ENCODE results near the gene AGBL1.

The AGBL1 gene

DNA sequence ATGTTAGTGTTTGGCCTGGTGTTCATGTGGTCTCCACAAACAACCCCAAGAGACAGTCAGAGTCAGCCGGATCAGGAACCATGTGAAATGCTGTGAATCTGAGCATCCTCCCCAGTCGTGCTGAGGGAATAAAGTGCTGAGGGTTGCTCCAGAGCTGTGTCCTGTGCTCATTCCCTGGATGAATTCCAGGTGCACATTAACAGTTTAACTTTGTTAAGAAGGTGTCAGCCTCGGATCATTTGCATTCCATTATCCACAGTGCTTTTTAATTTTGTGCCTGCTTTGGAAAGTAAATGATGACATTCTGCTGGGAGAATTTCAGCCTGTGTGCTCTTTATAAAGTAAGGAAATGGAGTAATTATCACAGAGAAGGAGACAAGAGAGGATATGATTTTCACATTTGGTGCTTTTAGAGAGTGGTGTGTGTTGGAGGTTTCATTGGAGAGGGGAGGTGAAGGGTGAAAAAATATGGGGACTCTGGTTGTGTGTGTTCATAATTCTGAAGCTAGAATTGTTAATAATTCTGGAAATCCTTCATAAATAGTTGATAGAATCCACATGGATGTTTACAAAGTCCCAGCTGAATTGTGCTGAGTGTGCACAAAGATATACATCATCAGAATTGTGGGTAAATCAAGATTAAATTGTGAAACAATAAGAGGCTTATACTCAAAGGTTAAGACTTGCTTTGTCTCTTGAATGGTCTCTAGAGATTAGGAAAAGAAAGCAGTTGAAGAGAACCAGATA lies 621.4 kb downstream of the AGBL1 start:
- H3K4me3 ChIP-seq (ENCODE audit: low read depth, low read length): no peak overlapping the region
- TF ChIP-seq, protein P1, sequence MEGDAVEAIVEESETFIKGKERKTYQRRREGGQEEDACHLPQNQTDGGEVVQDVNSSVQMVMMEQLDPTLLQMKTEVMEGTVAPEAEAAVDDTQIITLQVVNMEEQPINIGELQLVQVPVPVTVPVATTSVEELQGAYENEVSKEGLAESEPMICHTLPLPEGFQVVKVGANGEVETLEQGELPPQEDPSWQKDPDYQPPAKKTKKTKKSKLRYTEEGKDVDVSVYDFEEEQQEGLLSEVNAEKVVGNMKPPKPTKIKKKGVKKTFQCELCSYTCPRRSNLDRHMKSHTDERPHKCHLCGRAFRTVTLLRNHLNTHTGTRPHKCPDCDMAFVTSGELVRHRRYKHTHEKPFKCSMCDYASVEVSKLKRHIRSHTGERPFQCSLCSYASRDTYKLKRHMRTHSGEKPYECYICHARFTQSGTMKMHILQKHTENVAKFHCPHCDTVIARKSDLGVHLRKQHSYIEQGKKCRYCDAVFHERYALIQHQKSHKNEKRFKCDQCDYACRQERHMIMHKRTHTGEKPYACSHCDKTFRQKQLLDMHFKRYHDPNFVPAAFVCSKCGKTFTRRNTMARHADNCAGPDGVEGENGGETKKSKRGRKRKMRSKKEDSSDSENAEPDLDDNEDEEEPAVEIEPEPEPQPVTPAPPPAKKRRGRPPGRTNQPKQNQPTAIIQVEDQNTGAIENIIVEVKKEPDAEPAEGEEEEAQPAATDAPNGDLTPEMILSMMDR (IDR thresholded peaks at IDR 0.05; ENCODE audit: borderline replicate concordance, insufficient read depth, low read depth, low read length): no peak

DNA sequence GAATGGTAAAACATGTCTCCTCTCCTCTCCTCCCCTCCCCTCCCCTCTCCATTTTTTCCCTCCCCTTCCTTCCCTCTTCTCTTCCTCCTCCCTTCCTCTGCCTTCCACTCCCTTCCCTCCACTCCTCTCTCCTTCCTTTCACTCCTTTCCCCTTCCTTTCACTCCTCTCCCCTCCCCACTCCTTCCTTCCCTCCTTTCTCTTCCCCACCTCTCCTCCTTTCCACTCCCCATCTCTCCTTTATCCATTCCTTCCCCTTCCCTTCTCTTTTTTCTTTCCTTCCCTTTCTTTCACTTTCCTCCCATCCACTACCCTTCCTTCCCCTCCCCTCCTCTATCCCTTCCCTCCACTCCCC lies 621.9 kb downstream of the AGBL1 start:
- TF ChIP-seq, protein P1 (IDR thresholded peaks at IDR 0.05; ENCODE audit: borderline replicate concordance, insufficient read depth, low read depth, low read length): no peak
- no peak overlapping the region for H3K4me3 ChIP-seq (ENCODE audit: low read depth, low read length)

DNA sequence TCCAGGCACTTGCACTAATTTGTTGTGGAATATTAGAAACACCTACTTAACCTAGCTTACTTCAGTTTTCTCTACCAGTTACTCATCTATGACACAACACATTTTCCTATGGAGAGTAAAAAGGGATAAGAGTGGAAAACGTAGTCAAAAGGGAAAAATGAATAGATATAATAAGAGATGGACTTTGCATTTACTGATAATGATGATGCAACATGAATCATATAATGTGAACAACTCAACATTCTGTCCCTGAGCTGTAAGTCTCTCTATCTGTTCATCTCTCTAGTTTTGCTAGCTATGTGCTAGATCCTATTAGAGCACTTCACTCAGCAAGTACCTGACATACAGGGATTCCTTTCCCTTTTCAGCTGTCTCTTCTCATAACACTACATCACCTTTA lies 627.1 kb downstream of the AGBL1 start:
- TF ChIP-seq, protein P1 (IDR thresholded peaks at IDR 0.05; ENCODE audit: borderline replicate concordance, insufficient read depth, low read depth, low read length): no peak
- no peak overlapping the region for H3K4me3 ChIP-seq (ENCODE audit: low read depth, low read length)

DNA sequence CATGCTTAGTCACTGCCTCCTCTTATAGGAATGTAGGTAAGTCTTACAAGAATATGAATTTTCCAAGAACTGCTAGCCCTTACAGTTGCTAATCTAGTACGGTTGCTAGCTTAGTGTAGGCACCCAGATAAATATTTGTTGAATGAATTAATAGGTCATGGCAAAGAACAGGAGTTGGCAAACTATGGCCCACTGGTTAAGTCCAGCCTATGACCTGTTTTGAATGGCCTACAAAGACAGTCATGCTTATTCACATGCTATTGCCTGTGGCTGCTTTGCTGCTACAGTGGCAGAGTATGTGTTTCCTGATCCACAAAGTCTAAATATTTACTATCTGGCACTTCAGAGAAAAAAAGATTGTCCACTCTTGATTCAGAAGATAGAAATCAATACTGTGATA lies 631.8 kb downstream of the AGBL1 start:
- H3K4me3 ChIP-seq (ENCODE audit: low read depth, low read length): no peak overlapping the region
- TF ChIP-seq, protein P1 (IDR thresholded peaks at IDR 0.05; ENCODE audit: borderline replicate concordance, insufficient read depth, low read depth, low read length): no peak

DNA sequence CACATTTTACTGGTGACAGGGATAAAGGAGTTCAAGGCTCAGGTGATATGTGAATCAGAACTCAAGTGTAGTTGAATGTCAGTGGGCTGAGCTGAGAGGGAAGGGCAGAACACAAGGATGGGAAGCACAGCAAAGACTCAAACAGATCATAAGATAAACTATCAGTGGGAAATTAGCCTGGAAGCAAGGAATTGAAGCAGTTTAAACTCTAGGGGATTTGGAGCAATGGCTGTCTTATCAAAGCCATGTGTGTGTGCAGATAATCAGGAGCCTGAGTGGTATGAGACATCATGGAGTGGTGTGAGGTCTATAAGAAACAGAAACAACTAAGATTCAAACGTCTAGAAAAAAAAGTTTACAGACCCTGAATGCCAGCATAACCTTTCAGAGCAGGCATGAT lies 634.6 kb downstream of the AGBL1 start:
- H3K4me3 ChIP-seq (ENCODE audit: low read depth, low read length): no peak overlapping the region
- TF ChIP-seq, protein P1 (IDR thresholded peaks at IDR 0.05; ENCODE audit: borderline replicate concordance, insufficient read depth, low read depth, low read length): no peak

DNA sequence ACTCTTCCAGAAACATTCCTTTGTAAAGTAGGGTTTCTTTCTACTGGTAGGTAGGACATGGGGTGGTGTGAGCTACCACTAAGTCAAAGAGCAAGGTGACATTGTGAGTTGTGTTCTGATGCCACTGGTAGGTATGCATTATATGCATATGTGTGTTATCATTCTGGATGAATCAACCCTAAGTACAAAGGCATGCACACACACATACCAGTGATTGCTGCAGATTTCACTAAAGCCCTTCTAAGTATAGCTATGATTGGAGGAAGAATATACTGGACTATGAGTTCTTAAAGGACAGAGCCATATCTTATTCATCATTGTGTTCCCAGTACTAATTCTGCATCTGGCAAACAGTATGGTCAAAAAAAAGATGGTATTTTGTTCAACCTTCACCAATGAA lies 646.0 kb downstream of the AGBL1 start:
- TF ChIP-seq, protein P1 (IDR thresholded peaks at IDR 0.05; ENCODE audit: borderline replicate concordance, insufficient read depth, low read depth, low read length): no peak
- H3K4me3 ChIP-seq (ENCODE audit: low read depth, low read length): no peak overlapping the region

DNA sequence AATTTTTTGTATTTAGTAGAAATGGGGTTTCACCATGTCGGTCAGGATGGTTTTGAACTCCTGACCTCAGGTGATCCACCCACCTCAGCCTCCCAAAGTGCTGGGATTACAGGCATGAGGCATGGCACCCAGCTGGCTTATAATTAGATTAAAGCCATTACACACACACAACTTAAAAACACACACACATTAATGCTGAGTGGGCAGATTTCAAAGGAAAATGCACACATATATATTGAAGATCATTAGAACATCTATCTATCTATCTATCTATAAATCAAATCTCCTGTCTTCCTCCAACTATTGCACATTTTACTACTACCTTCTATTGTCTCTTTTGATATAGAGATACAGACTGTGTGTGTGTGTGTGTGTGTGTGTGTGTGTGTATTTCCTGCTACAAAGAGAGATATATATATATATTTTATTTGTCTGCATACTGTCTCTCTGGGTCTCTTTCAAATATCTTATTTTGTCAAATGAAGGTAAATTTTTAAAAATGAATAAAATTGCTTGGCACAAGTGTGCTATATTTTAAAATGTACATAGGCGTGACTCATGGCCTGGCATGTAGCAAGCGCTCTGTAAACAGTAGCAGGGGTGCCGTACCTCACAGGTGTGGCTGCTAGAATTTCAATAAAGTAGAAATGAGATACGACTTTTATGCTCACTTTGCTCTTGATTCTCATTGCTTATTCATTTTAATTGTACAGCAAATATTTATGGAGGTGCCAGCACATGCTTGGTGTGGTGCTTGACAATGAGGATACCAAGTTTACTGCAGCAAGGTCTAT lies 655.8 kb downstream of the AGBL1 start:
- H3K4me3 ChIP-seq (ENCODE audit: low read depth, low read length): no peak overlapping the region
- TF ChIP-seq, protein P1 (IDR thresholded peaks at IDR 0.05; ENCODE audit: borderline replicate concordance, insufficient read depth, low read depth, low read length): no peak

All from GM12875 (cell line).